Ureter (tissue), 1 donor: ENCODE results near the gene EVL. TPM values are rescaled to one million over a fixed set of nuclear protein-coding genes. Genes with fewer than 3 reads are reported as not detected.
"Not testable (repeated sequence)": the region's sequence is repeated elsewhere in the genome, so short reads cannot be mapped to it uniquely, and the experiment has no call there.

Experiments used
- DNase-seq: peaks from one replicate; pipeline ENCODE4 v3.0.0-alpha.2; 2020; ENCODE audit warnings: low spot score
- total RNA-seq: library from RNA; stranded (reverse); gene quantifications from one replicate; pipeline ENCODE4 v1.2.4, GENCODE V29; 2023
- donor health status: DM: yes; HTN: yes; CAD: no.

EVL gene
- total RNA-seq, 1 donor from 2014 or later, result 121 TPM

DNA sequence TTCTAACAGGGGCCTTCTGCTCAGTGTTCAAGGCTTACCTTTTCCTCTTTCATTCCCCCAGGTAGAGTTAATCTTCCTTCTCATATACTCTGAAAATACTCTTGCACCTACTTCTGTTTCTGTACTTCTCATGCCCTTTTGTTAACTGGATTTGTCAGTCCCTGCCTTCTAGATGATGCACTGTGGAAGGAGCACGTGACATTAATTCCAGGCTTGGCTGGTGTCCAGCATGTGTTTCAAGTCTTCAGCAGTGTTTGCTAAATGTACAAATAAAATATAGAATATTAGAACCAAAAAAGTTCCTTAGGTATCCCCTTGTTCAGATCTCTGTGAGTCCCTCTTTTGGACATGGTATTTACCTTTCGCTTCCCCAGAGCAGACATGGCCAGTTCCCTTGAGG lies 27.9 kb upstream of the EVL start:
- no peak for DNase-seq

DNA sequence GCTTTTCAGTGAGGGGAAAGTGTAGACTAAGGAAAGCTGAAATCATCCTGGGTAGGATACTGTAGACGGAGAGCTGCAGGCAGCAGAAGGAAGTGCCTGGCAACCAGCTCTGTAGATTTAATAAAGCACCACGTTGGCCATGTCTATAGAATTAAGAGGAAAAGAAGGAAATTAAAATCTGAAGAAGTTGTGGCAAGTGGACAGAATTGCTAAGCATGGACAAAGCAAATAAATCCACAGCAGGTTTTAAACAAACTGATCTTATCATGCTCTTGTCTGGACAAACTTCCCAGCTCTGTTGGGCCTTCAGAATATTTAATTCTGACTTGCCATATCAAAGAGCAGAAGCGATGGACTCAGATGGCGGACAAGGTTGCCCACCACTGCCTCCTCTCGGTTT lies 27.2 kb upstream of the EVL start:
- DNase-seq, result no peak

DNA sequence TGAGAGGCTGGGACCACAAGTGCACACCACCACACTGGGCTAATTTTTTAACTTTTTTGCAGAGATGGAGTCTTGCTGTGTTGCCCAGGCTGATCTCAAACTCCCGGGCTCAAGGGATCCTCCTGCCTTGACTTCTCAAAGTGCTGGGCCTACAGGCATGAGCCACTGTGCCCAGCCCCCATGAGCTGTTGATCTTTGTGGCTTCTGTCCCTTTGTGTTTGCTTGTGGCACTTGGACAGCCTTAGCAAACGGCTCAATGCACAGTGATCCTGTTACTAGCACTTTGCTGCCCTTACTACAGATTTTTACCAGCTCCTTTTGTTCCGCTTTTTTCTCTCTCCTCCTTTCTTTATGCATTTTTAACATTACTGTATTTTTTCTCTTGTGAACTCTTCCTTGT lies 25.3 kb upstream of the EVL start:
- DNase-seq, result no peak

DNA sequence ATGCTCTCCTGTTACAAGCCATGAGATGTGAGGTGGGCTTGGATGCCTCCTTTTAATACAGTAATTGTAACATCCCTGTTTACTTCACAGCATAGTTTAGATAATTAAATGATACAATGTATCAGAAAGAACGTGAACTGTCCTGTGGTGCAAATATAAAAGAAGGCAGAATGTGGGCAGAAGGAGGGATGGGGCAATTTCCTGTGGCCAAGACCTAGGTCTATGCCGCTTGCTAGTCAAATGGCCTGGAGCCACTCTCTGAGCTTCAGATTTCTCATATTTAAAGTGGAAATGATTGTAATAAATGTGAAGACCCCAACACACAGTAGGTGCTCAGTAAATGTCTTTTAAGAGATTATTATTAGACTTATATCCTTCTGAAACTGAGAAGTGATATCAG lies 24.0 kb upstream of the EVL start:
- DNase-seq, result no peak

DNA sequence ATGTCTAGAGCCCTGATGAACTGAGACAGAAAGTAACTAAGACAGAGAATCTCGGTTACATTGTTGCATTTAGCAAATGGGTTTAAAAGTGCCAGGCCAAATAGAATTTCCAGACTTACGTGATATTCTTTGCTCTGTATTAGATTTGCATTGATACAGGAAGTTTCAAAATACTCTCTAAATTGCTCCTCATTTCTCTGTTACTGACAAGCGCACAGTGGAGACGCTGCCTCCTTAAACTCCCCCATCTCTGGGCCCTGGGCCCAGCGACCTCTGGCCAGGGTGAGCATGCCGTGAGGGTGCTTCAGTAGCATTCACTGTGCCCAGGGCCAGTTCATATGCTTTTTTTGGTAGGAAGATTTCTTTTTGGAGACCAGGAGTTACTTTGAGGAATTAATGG lies 22.9 kb upstream of the EVL start:
- no peak for DNase-seq

DNA sequence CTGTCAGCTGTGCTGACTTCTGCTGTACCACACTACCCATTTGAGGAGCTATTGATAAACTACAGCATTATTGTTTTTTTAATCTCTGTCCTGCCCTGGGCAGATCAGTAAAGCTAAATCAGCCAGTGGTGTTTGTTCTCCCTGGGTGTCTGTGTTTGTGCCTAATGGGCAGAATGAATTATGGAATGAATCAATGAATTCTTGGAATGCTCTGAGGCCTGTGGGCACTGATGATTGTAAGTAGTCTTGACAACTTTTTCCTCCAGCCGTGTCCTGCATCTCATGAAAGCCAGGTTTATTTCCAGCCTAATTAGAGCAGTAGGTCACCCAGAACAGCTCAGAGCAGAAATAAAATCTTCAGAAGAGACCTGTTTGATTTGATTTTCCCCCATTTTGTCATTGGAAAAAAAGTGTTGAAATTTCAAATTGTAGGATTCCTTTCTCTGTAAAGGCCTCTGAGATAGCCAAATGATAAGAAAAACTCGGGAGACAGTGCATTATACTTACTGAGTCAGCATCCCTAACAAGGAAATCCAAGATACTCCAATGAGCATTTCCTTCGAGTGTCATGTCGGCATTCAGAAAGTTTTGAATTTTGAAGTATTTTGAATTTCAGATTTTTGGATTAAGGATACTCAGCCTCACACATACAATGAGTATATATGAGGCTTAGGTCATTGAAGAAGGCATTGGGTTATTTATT lies 19.4 kb upstream of the EVL start:
- no peak for DNase-seq

DNA sequence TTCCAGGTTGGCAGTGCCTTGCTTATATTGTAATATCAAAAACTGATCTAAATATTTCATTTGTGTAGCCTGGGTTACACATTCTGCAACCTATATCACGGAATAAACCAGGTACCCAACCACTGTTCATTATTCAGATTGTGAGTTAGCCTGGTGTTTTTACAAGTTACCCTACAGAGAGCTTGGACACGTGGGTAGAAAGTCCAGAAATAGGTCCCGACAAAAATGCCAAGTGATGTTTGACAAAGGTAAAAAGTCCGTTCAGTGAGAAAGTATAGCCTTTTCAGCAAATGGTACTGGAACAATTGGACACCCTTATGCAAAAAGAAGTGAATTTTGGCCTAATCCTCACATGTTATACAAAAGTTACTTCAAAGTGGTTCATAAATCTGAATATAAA lies 17.6 kb upstream of the EVL start:
- no peak for DNase-seq

DNA sequence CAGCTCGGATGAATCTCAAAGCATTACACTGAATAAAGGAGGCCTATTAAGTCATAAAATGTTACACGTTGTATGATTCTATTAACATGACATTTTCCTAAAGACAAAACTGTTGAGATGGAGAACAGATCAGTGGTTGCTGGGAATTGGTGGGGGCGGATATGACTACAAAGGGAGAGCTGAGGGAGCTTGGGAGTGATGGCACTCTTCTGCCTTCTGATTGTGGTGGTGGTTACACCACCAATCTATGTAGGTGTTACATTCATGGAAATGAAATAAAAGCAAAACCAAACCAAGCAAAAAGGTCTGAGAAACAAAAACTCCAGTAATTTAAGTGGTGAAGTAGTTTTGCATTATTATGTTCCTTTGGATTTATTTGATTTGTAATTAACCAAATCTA lies 16.4 kb upstream of the EVL start:
- DNase-seq, result no peak

DNA sequence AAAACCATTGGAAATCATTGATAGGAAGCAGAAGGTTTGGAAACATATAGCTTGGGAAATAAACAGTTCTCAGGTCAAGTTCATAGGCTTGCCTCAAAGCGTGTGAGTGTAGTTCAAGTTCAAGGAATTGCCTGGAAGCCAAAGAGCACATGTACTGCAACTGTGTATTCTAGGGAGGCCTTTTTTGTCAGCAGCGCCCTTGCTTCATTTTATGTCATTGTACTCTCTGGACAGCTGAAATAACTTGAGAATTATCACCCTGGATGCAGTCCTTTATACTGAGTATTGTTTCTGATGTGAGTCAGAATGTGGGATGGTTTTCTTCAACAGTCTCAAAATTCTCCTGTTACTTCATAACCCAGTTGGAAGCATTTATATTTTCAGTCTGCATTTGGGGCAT lies 16.0 kb upstream of the EVL start:
- no peak for DNase-seq

DNA sequence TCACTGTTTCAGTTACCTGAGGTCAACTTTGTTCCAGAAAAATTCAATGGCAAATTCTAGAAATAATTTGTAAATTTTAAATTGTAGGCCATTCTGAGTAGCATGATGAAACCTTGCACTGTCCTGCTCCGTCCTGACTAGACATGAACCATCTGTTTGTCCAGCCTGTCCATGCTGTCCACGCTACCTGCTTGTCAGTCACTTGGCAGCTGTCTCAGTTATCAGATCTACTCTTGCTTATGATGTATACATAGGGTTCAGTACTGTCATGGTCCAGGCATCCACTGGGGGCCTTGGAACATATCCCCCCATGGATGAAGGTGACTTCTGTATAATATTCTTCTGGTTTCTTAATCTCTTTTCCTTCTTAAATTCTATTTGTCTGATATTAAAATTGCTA lies 14.1 kb upstream of the EVL start:
- DNase-seq, result no peak

DNA sequence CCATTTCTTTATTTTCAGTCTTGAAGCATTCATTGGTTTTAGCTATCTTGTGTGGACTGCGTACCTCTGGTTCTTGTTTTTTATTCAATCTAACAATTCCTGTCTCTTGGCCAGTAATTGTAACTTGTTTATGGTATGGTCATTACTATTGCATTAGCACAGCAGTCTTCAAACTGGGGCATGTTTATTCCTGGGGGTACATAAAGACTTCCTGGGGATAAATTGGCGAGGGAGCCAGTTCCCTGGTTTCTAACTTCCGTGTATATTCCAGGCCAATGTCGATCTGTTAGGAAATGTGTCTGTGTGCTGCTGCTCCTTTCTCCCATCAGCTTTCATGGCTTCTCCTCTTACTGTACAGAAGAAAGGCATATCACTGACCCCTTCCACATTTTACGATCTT lies 13.7 kb upstream of the EVL start:
- no peak for DNase-seq

DNA sequence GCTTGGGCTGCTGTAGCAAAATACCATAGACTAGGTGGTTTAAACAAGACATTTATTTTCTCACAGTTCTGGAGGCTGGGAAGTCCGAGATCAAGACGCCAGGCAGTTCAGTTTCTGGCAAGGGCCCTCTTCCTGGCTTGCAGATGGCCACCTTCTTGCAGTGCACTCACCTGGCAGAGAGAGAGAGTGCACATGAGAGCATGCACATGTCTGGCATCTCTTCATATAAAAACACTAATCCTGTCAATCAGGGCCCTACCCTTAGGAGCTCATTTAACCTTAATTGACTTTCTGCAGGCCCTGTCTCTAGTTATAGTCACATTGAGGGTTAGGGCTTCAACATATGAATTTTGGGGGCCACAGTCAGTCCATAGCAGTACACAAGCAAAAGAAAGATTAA lies 12.4 kb upstream of the EVL start:
- DNase-seq, result no peak

DNA sequence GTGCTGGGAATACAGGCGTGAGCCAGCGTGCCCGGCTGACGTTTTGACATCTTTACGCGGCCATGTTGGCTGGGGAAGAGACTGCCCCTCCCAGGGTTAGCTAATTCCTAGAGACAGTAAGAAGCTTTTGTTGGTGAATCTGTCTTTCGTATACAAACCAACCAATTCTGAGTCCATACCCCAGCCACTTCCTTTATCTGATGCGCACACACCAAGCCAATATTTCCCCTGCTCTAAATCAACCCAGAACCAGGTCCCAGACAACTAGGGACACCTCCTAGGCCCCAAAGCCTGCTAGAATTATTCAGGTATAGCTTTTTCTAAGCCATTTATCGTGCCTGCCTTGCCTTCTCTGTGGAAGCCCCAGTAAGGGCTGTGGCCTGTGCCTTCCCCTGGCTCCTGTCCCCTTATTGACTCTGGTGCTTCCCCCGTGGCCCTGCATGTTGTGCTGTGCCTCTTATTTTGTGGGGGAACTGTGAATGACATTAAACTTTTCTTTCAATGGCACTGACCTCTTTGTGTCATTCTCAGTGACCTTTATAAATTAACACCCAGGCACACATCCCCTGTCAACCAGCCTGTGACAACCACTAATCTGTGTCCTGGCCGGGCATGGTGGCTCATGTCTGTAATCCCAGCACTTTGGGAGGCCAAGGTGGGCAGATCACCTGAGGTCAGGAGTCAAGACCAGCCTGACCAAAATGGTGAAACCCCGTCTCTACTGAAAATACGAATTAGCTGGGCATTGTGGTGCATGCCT lies 10.7 kb upstream of the EVL start:
- DNase-seq, result no peak

DNA sequence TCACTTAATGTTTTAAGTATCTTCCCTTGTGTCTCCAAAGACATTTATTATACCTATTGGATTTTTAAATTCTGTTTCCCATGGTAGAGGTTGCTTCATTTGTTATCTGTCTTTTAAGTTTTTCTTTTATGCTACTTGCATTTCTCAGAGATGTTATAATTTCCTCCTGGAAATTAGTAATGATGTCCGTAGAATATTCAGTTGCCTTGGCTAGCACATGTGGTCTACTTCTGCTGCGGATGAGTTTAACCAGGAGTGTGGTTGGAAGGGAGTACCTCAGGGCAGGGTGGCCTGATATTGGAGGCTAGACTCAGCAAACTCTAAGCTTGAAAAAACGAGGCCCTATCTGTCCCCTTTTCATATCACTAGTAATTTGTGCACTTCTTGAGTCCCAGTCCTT lies 8.8 kb upstream of the EVL start:
- DNase-seq, result no peak

DNA sequence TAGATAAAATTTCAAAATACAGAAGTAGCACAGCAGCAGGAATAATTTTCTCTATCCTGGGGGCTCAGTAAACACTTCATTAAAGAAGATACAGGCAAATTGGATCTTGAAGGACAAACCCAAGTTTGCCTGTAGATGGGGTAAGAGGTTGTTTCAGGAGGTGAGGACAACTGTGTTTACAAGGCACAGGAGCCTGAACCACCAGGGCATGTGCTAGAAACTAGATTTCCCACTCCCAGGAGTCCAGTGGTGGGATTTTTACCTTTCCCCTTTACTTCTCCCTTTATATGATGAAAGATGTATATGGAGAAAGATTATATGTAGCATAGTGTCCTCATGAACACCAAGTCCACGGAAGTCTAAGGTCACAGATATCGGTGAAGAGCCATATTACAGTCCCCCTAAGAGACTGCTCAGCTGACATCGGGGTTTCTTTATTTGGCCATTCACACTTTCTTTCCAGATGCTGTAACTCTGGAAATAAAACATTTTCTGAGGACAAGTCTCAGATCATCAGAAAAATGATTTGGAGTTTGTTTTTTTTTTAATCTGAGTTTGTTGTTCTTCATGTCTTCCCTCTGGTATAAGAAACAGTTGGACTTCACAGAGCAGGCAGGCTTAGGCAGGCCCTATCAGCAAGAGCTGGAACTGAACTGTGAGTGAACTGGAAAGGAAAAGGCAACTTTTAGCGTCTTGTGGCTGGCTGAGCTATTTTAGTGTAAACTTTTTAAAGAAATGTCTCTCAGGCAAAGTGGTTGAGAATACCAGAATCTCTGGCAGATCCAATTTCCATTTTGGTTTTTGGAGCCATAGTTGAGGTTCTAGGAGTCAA lies 8.0 kb upstream of the EVL start:
- no peak for DNase-seq

DNA sequence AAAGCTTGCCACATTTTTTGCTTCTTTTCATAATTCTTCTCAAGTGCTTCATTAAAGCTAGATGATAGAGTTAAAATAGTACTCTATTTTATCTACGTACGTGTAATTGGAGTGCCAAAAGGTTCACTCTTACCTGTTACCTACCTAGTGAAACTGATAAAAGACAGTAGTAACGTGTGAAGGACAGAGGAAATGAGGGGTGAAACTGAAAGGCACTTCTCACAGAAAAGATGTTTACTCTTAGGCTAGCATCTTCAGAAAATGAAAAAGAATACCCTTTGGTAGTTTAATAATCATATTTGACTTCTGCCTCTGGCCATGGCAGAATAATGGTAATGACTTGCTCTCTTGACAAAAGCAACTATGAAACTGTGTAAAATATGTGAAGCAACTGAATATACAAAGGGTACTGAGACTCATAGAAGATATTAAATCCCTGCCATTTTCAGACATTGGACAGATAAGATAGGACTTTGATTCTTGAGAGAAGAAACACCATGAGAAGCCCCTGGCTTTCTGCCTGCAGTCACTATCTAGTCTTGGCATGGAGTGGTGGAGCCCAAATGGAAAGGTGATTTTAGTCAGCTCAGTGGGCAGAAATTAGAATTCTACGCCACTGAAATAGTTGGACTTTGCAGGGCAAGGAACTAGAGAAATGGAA lies 6.3 kb upstream of the EVL start:
- no peak for DNase-seq

DNA sequence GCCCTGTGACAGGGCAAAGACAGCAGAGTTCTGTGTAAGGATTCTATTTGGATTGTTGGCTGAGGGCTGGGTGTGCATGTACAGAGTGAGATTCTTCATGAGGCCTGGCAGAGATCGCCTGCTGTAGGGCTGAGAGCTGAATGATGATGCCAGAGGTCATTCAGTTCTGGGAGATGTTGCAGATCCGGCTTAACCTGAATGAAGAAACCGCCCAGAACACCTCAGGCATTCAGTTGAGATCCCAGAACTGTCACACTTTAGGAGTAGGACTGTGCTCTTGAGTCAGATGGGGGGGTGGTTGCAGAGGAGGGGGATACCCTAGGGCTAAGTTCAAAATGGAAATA lies 5.8 kb upstream of the EVL start:
- peak; percentile 65 for DNase-seq

DNA sequence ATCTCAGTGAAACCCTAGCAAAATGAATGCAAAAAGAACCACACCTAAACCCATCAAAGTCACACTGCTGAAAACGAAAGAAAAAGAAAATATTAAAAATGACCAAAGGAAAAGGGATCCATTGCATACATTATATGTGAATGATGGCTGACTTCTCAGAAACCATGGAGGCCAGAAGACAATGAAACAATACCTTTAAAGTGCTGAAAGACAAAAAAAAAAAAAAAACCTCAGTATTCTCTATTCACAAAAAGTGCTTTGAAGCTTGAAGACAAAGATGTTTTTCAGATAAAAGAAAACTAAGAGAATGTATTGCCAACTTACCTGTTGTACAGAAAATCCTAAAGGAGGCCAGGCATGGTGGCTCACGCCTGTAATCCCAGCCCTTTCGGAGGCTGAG lies 4.5 kb upstream of the EVL start:
- no peak for DNase-seq

DNA sequence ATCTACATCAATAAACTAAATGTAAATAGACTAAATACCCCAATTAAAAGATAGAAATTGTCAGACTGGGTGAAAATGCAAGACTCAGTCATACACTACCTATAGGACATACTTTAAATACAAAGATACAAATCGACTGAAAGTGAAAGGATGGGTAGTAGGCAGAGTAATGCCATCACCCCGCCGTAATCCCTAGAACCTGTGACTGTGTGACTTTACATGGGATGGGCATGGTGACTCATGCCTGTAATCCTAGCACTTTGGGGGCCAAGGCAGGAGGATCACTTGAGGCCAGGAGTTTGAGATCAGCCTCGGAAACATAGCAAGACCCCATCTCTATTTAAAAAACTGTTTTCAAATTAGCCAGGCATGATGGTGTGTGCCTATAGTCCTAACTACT lies 2.6 kb upstream of the EVL start:
- no peak for DNase-seq

DNA sequence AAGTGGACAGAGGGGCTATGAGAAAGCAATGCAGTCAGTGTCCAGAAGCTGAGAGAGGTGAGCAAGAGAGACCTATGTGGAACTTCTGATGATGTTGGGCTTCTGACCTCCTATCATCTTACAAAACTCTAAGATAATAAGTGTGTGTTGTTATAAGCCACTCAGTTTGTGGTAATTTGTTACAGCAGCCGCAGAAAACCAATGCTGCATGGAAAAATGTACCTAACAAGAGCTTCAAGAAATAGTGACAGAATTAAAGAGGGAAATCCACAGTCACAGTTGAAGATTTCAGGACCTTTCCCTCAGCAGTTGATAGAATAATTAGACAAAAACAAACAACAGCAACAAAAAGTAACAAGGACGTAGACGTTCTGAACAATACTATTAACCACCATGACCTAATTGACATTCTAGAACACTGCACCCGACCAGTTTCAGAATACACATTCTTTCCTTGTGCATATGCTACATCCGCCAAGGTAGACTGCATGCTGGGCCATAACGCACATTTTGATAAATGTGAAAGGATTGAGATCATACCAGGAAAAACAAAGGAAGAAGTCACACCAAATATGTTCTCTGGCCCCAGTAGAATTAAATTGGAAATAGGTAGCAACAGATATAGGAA lies 1.8 kb upstream of the EVL start:
- DNase-seq, result no peak

DNA sequence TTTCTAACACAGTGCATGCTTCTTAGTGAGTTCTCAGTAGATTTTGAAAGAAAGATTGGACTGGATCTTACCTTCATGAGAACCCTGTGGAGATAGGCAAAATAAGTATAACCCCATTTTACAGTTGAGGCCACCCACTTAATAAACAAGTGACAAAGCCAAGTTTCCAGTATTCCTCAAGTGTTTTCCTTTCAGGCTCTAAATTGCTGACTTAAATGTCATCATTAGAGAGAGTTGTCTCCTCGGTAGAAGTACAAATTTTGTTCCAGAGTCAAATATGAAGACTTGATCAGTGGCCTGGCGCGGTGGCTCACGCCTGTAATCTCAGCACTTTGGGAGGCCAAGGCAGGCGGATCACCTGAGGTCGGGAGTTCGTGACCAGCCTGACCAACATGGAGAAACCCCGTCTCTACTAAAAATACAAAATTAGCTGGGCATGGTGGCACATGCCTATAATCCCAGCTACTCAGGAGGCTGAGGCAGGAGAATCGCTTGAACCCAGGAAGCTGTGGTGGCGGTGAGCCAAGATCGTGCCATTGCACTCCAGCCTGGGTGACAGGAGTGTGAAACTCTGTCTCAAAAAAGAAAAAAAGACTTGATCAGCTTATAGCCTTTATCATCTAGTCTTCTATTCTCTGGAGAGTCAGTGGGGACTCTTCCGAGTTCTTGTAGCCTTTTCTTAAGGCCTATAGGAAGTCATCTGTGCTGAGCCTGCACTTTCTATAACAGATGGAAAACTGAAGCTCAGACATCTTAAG lies 708 bp upstream of the EVL start:
- DNase-seq, result not testable (repeated sequence)
